ENCODE measurements around the gene GLS.
"Not testable (repeated sequence)": the region's sequence is repeated elsewhere in the genome, so short reads cannot be mapped to it uniquely, and the experiment has no call there.

Gene GLS

GRCh38 chr2:190856985-190857384, 23.6 kb upstream of the GLS start:
- no peak for DNase-seq

DNA sequence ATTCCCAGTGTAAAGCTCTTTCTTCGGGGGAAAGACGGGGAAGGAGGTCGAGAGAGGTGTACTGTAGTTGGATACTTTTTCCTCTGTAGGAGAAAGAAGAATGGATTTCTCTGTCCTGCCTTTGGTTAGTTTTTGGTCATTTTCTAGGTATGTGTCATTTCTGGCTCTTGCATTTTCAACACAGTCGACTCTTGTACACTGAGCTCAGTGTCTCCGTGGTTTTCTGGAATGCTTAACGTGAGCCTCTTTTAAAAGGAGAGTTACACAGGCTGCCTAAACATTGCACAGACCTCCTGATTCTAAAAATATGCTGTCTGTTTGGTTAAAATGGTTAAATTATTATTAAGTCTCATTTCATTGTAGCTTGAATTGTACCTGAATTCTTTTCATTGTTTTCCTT, 21.8 kb upstream of the GLS start:
- DNase-seq, result no peak

DNA sequence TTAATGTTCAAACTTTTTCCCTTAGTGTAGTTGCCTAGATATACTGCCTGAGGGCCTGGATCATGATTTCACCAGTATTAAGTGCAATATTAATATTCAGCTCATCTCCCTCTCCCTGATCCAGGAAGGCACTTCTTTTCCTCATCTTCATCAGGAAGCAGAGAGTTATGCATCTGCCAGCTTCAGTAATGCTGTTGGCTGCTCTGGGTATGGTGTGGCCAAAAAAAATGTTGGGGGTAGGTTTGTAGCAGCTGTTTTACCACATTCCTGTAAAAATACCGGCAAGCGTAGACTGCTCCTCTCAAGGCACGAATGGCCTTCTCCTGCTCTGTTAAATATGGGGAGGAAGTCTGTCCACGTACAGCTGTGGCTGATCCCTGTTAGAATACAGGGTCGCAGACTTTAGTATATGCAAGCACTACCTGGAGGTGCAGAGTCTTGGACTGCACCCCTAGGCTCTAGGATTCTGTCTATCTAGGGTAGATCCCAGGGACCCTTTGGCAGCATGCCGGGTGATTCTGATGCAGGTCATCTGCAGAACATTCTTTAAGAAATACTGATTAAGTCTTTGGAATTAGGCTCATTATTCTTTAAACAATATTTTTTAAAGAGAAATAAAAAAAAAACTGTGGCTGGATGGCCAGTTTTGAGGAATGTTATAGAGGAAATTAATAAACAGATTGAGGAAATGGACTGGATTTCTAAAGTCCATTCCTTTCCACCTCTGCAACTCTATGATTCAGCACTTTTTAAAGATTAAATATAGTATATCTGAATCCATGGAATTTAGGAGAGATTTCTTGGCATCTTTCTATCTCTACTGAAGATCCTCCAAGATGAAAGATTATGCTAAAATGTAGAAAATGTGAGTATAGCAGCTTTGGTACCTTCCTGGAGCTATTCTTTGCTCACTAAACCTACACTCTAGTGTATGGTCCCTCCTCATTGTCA, 21.0 kb upstream of the GLS start:
- DNase-seq, result no peak

DNA sequence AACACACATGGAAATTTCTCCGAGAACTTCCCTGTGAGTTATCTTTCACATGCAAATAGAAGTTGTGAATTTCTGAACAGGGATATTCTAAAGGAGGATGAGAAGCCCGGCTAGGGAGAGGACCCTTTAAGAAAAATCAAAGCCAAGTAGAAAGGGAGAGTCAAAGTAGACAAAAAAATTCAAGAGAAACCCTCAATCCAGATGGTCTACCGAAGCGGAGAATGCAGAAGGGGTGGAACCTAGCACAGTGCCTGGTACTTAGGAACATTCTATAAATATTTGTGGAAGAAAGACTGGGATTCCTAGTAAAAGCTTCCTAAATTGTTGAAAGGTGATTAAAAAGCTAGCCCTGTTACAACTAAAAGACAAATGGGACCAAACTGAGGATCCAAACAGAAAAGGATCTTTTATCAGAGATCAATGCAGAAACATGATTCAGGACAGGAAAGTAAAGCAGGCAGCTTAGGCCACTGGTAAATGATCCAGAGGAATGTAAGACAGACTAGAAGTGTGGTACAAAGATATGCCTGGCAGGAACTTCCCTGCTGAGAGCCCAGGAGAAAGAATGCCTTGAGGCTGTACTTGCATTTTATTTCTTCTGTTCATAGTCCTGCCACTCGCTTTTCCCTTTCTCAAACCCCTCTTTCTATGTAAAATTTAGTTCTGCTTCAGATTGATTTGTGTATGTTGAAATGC, 19.5 kb upstream of the GLS start:
- no peak for DNase-seq

- not testable (repeated sequence) for DNase-seq
Measured at GRCh38 chr2:190862128-190862527, 18.5 kb upstream of the GLS start.

DNA sequence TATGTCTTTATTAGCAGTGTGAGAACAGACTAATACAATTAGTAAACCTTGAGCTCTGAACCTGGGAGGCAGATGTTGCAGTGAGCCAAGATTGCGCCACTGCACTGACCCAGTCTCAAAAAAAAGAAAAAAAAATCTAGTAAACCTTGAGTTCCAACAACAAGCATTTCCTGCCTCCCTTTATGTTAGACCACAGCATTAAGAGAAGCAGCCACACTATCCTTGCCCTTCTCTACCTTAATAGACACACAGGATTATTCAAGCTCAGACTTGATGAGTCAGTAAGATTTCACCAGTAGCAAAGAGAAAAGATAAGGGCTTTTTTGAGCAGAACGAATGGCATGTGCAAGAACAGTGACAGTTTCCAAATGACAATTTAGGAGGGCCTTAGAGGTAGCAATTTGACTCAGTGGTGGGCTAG, 18.0 kb upstream of the GLS start:
- no peak for DNase-seq

DNA sequence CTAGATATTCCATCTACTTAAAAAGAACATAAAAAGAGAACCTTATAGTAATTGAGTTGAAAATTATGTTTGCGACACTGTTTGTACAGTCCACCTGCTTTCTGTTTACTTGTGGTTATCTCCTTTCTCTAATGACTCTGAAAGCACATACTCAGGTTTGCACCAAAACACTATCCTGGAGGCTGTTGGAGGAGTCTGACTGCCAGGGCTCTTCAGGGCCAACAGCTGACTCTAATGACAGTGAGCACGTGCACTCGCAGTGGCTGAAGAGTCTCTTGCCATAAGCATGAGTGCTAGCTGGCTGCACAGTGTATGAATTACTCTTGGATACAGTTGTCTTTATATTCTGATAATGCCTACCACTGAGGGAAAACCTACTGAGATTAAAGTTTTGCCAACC, 16.7 kb upstream of the GLS start:
- peak; percentile 95 for DNase-seq

DNA sequence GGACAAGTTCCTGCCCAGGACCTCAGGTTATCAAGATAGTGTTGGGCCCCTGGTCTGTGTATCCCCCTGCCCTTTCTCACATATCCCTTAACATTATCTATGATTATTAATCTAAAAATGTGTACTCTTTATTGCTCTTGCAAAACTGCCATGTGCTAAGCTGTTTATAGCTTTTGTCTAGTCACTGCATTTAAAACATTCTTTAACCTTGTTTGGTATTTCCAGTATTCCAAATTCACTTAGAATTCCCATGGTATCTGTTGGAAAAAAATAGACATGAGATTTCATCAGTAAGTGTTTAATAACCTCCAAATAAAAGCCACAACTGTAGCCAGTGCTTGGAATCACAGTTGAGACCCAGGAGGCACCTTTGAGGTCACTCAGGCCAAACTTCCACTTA, 16.2 kb upstream of the GLS start:
- no peak for DNase-seq

DNA sequence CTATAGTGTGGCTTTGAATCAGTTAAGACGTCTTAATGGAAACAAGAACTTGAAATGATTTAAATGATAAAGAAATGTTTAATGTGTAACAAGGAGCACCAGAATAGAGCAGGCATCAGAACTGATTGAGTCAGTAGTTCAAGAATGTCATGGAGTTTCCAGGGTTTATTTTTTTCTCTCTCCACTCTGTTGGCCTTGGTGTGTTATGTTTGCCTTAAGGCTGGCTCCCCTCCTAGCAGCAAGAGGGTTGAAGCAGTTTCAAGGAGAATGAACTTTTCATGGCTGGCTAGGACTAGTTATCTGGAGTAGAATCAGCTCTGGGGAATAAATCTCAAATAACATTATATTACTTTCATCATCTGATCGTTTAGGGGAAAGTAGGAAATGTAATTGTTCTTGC, 13.4 kb upstream of the GLS start:
- no peak for DNase-seq

DNA sequence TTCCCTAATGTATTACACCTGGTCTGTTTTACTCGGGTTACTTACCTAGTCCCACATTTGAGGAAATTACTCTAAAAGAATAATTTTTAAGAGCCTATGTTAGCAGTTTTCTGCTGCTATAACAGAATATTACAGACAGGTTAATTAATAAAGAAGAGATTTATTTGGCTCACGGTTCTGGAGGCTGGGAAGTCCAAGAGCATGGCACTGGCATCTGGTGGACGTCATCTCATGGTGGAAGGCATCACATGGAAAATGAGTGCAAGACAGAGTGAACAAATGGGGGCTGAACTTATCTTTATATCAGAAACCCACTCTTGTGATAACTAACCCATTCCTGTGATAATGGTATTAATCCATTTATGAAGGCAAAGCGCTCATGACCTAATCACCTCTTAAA, 12.8 kb upstream of the GLS start:
- no peak for DNase-seq

GRCh38 chr2:190869721-190870120, 10.9 kb upstream of the GLS start:
- DNase-seq, result no peak

- DNase-seq, result not testable (repeated sequence)
Measured at GRCh38 chr2:190873451-190873850, 7.2 kb upstream of the GLS start.

GRCh38 chr2:190875891-190876290, 4.7 kb upstream of the GLS start:
- no peak for DNase-seq

- no peak for DNase-seq
Measured at GRCh38 chr2:190876631-190877030, 4.0 kb upstream of the GLS start.

- no peak for DNase-seq
Measured at GRCh38 chr2:190877436-190877835, 3.2 kb upstream of the GLS start.

GRCh38 chr2:190879474-190880377, 895 bp upstream of the GLS start:
- DNase-seq, result no peak

GRCh38 chr2:190881084-190881597, 520 bp downstream of the GLS start:
- DNase-seq, result no peak

DNA sequence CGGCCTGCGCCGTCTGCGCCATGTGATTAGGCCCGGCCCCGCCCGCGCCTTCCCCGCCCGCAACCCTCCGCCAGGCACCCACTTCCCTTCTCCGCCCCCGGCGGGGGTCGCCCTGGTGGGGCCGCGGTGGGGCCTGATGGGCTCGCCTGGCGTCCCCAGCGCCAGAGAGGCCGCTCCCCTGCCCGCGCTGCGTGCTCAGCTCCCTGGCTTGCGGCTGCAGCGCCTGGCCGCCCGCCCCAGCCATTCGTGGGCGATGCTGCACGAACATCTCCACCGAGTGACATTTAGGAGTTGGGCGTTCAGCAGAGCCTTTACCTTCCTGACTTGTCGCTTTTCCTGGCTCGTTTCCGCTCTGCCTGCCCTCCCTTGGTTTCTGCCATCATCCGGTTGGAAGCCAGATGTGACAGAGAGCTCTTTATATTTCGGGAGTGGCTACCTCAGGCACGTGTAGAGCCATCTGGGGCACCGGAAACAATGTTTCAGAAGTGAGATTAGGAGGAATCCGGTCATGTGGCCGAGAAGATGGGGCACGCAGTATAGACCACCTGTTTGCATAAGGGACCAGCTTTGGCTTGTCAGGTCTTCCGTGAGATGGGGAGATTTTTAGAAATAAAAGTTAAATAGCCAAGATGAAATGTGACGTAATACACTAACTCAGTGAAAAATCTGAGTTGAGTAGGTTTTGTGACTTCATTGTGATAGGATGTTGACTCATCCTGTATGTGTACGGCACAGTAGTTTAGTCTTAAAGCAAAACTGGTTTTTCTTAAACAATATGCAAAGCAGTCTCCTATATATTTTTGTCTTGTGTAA, 1.2 kb downstream of the GLS start:
- DNase-seq, result peak; percentile 46

DNA sequence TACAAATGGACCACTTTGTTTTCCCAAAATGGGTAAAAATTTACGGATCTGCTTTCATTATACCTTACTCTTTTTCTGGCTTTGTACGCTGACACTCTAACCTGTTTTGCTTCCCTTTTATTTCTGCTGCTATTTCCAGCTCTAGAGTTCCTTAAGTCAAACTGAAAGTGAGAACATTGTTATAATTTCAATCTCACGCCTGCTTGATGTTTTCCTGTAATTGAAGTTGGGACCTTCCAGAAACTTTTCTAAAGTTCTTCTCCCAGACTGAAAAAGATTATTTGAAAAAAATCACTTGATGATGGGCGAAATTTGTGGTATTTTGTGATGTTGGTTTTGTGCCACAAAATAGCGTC, 1.8 kb downstream of the GLS start:
- DNase-seq, result no peak

GRCh38 chr2:190882856-190883582, 2.4 kb downstream of the GLS start:
- no peak for DNase-seq

GRCh38 chr2:190885844-190886243, 5.2 kb downstream of the GLS start:
- not testable (repeated sequence) for DNase-seq
